GM21576 (cell line): ENCODE measurements around the gene ZBTB34.
A peak's percentile ranks its signal among the peaks of the same experiment; 100 is the strongest.

ENCODE experiments used
- ATAC-seq: cut with Tn5 transposase; IDR thresholded peaks from one replicate; pipeline ENCODE4 v1.9.1; 2021; ENCODE audit warnings: mild to moderate bottlenecking, moderate library complexity; ENCODE audit not compliant: unreplicated experiment

ZBTB34 gene

GRCh38 chr9:126842977-126843799 is 17.3 kb upstream of the ZBTB34 start:
- ATAC-seq, result no peak

DNA sequence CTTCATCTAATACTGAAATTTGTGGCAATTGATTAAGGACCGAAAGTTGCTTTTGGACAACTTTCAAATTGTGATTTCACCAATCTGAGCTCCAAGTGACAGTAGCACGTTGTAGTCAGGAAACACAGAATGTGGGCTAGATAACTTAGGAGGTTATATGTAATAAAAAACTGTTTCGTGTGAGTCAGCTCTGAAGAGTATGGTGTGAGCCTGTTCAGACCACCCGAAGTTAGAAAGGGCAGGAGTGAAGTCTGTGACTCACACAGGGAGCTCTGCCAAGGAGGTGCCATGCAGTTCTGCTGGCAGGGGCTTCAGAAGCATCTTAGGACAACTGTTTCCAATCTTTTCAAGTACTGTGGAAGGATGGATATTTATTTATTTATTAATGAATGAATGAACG is 16.4 kb upstream of the ZBTB34 start:
- no peak for ATAC-seq

GRCh38 chr9:126847051-126847450 is 13.4 kb upstream of the ZBTB34 start:
- ATAC-seq, result no peak

DNA sequence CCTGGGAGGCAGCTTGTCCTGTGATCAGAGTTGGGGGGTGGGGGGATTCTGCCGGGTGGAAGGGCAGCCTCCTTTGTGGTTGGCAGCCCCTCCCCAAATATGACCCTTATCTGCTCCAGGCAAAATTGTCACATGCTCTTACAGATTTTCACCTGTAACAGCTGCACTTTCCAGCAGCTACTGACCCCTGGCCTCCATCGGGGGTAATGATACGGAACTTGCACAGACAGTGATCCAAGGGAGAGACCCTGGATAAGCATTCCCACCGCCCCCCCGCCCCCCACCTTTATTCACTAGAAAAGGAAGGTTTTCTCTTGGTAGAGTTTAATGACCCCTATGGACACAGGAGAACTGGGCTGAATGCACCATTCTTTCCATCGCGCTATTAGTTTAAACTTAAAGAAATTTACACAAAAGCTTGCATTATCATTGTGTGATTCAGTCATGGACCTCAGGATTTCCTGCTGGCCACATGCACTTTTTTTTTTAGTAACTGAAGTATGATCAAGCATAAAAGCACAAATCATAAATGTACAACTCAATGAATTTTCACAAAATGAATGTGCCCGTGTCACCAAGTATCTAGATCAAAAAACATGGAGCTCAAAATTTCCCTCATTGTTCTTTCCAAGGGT is 10.7 kb upstream of the ZBTB34 start:
- no peak for ATAC-seq

GRCh38 chr9:126851286-126851880 is 9.1 kb upstream of the ZBTB34 start:
- no peak for ATAC-seq

GRCh38 chr9:126852086-126852688 is 8.3 kb upstream of the ZBTB34 start:
- no peak for ATAC-seq

GRCh38 chr9:126853667-126854066 is 6.8 kb upstream of the ZBTB34 start:
- ATAC-seq, result no peak

- no peak for ATAC-seq
Observed at GRCh38 chr9:126854734-126855133, 5.7 kb upstream of the ZBTB34 start.

DNA sequence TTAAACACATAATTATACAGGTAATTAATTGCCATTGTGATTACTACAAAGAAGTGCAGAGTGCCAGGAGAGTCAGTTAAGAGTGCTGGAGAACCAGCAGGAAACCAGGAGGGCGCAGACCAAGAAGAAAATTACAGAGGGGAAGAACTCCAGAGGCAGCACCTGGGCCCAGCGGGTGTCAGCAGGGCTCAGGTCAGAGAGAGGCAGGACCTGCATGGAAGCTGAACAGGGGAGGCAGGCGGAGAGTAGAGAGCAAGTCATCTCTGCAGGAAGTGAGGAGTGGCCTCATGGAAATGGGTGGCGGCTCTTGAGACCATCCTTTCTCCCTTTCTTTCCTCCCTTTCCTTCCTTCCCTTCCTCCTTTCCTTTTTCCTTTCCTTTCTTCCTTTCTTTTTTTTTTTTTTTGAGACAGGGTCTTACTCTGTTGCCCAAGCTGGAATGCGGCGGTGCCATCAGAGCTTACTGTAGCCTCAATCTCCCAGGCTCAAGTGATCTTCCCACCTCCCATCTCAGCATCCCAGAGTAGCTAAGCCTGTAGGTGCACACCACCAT is 4.0 kb upstream of the ZBTB34 start:
- no peak for ATAC-seq

DNA sequence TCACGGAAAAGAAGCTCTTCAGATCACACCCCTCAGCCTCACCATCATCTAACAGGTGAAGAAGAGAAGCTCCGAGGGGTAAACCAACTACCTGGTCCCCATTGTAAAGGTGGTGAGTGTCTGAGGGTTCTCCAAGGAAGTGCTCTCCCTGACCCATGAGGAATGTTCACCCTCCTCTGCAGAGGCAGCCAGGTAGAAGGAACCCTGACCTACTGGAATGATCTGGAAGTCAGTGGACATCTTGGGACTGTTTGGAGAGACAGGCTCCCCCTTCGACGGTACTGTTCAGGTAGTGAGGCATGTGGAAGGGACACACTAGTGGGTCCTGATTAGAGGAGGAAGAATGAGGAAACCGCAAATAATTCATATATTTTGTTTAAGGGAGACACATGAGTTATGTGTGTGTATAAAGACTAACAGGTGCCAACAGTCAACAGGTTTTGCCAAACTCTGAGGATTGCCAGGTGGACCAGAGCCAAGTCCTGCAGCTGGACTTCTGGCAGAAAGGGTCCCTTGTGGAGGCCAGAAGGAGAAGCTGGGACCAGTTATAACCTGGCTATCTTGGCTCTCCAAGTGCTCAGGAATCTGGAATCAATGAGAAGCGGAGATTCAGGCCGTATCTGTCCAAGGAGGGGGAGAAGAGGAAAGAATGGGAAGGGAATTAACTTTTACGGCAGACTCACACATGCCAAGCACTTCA is 3.0 kb upstream of the ZBTB34 start:
- no peak for ATAC-seq

DNA sequence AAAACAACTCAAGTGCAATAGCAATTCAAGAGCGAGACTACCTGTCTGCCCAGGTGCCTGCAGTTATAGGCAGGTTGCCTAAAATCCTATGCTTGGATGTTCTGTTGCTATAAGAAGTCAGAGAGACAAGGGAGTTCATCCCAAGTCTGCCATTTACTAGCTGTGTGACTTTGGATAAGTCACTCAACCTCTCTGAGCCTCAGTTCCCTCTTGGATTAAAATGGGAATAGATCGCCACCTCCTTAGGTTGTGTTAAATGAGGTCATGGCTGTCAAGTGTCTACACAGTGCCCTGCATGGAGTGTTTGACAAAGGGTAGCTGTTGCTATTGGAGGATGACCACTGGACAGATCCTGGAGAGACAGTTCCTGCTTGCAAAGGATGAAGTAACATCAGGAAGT is 1.3 kb upstream of the ZBTB34 start:
- no peak for ATAC-seq

DNA sequence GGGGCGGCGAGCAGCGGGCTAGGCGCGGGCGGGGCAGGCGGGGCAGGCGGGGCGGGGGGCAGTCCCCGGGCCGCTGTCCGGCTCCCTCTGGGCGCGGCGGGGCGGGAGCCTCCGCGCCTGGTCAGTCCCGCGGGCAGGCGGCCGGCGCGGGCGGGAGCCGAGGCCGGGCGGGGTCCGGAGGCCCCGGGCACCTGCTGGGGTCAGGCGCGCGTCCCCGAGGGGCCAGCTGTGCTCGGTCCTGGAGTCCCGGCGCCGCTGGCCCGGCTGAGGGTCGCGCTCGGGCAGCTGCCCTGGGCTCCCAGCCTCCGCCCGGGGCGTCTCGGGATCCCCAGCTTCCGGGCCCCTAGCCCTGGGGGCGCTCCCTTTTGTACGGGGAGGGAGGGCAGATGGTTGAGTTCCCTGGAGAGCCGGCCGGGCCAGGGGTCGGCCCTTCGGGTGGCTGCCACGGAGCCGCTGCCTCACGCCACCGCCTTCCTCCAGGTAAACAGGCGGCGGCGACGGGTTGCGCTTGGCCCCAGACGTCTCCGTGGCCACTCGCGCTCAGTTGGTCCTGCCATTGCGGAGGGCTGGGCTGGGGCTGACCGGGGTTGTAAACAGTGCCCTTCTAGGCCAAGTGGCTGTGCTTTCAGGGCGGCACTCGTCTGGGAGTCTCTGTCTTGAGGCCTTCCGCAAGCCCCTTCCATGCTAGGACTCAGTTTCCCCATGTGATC is 473 bp downstream of the ZBTB34 start:
- peak; percentile 9 for ATAC-seq

DNA sequence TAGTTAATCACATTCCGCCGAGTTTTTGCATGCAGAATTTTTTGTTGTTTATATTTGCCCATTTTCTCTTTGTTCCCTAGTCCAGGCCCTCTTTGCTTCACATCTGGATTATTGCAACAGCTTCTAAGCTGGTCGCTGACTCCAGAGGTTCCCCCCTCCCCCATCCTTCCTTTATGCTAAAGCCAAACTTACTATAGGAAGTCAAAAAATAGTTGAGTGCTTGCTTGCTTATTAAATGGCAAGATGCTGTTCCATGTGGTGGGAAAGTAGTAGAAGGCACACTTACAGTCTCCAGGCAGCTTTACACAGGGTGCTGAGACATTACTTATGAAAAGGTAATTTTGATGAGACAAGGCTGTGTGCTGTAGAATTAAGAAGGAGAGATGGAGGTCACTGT is 1.3 kb downstream of the ZBTB34 start:
- ATAC-seq, result no peak

GRCh38 chr9:126862104-126862761 is 1.8 kb downstream of the ZBTB34 start:
- no peak for ATAC-seq

DNA sequence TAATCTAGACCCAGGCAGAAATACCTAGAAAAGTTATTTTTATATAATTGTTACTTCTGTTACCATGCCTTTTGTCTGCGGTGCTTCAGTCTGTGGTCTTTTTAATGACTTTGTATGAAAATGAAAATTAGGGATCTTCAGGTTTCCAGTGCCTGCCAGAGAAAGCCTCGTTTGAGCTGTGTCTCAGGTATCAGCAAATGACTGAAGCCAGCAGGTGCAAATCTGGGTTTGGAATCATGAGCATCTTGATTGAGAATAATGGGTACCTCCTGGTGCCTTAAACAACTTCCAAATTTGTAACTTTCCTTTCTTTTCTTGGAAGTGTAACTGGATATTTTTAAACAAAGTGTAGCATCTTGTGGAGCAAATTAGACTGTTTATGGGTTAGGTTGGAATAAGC is 4.3 kb downstream of the ZBTB34 start:
- no peak for ATAC-seq

DNA sequence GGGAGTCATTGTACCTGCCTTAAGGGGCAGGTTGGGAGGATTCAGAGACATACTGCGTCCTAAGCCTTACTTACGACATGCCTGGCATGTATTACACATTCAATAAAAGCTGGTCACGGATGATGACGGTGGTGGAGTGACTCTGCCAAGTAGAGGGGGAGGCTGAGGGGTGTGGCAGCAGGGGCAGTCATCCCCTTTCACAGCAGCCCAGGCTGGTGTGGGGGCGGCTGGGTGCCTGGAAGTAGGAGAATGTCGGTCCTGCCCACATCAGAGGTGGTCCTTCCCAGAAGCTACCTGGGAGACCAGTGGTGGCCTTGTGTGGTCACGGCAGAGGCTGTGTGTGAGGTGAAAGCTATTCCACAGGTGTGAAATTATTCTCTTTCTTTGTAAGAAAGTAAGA is 8.9 kb downstream of the ZBTB34 start:
- no peak for ATAC-seq

- ATAC-seq, result no peak
Observed at GRCh38 chr9:126872516-126872915, 12.1 kb downstream of the ZBTB34 start.

DNA sequence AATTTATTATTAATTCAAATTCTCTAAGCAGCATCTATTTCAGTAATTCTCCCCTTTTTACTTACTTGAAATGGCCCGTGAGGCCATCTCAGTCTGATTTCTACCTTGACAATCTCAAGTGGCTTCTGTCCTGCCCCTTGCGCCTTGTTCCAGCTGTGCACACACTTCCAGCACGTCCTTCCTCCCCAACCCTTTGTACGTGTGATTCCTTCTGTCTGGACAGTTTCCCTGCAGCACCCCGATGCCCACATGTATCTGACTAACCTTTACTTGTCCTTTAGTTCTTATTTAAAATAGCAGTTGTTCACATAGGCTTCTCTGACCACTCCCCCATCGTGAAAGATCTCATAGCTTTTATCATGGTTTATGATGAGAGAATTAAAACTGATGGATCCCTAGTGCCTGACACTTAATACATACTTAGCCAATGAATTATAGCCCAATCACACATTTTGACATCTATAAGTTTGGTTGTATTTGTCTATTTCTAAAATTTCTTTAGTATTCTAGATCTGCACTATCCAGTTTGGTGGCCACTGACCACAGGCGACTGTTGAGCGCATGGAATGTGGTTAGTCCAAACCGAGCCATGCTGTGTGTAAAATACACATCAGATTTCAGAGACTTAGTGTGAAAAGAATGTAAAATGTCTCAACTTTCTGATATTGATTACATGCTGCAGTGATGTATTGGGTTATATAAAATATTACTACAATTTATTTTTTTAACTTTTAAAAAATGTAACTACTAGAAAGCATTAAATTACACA is 14.3 kb downstream of the ZBTB34 start:
- ATAC-seq, result no peak
